OCI-LY1 (cell line): Measurements from ENCODE around the gene BHLHA9.

ENCODE experiments used
- CTCF ChIP-seq: fragments of 200-600 bp; sonication (generic), shearing (Covaris generic); IDR thresholded peaks from 2 replicates; pipeline ENCODE4 v1.5.1; 2017; ENCODE audit warnings: mild to moderate bottlenecking, antibody characterized with exemption, low read length, moderate library complexity, mixed read lengths
- EZH2 ChIP-seq: fragments of 200-600 bp; sonication (generic), shearing (Covaris generic); IDR thresholded peaks from 2 replicates; pipeline ENCODE4 v1.8.0; 2017; ENCODE audit warnings: borderline replicate concordance, mixed run types, mild to moderate bottlenecking, antibody characterized with exemption, low read length, moderate library complexity, mixed read lengths

- TF ChIP-seq CTCF (no peak), EZH2 (no peak)
These were observed 40.2 kb upstream of the BHLHA9 start for GRCh38 chr17:1229900-1230501.
